ENCODE data around the gene MYO1D.
"Not testable (repeated sequence)": the region's sequence is repeated elsewhere in the genome, so short reads cannot be mapped to it uniquely, and the experiment has no call there.

The MYO1D gene

GRCh38 chr17:32774695-32775084, 102.2 kb downstream of the MYO1D start:
- DNase-seq (ENCODE audit: low spot score), result no peak

GRCh38 chr17:32773856-32774694, 102.8 kb downstream of the MYO1D start:
- no peak for DNase-seq (ENCODE audit: low spot score)

GRCh38 chr17:32772453-32773025, 104.4 kb downstream of the MYO1D start:
- no peak for DNase-seq (ENCODE audit: low spot score)

GRCh38 chr17:32771396-32771795, 105.5 kb downstream of the MYO1D start:
- no peak for DNase-seq (ENCODE audit: low spot score)

- DNase-seq (ENCODE audit: low spot score), result no peak
Measured at GRCh38 chr17:32769846-32770245, 107.1 kb downstream of the MYO1D start.

GRCh38 chr17:32763855-32764439, 113.0 kb downstream of the MYO1D start:
- DNase-seq (ENCODE audit: low spot score), result no peak

GRCh38 chr17:32759476-32759875, 117.4 kb downstream of the MYO1D start:
- no peak for DNase-seq (ENCODE audit: low spot score)

GRCh38 chr17:32757963-32758362, 119.0 kb downstream of the MYO1D start:
- no peak for DNase-seq (ENCODE audit: low spot score)

GRCh38 chr17:32756696-32757095, 120.2 kb downstream of the MYO1D start:
- no peak for DNase-seq (ENCODE audit: low spot score)

- no peak for DNase-seq (ENCODE audit: low spot score)
Measured at GRCh38 chr17:32755045-32755805, 121.7 kb downstream of the MYO1D start.

- no peak for DNase-seq (ENCODE audit: low spot score)
Measured at GRCh38 chr17:32752934-32753333, 124.0 kb downstream of the MYO1D start.

GRCh38 chr17:32747856-32748255, 129.1 kb downstream of the MYO1D start:
- no peak for DNase-seq (ENCODE audit: low spot score)

- DNase-seq (ENCODE audit: low spot score), result no peak
Measured at GRCh38 chr17:32746698-32747097, 130.2 kb downstream of the MYO1D start.

- DNase-seq (ENCODE audit: low spot score), result no peak
Measured at GRCh38 chr17:32746280-32746679, 130.6 kb downstream of the MYO1D start.

- no peak for DNase-seq (ENCODE audit: low spot score)
Measured at GRCh38 chr17:32742681-32743538, 134.0 kb downstream of the MYO1D start.

- no peak for DNase-seq (ENCODE audit: low spot score)
Measured at GRCh38 chr17:32741381-32741780, 135.5 kb downstream of the MYO1D start.

- no peak for DNase-seq (ENCODE audit: low spot score)
Measured at GRCh38 chr17:32739722-32740121, 137.2 kb downstream of the MYO1D start.

GRCh38 chr17:32739151-32739550, 137.8 kb downstream of the MYO1D start:
- DNase-seq (ENCODE audit: low spot score), result not testable (repeated sequence)

GRCh38 chr17:32733401-32733800, 143.5 kb downstream of the MYO1D start:
- no peak for DNase-seq (ENCODE audit: low spot score)

GRCh38 chr17:32732900-32733299, 144.0 kb downstream of the MYO1D start:
- DNase-seq (ENCODE audit: low spot score), result no peak

- DNase-seq (ENCODE audit: low spot score), result no peak
Measured at GRCh38 chr17:32732296-32732642, 144.7 kb downstream of the MYO1D start.
